WERI-Rb-1 (cell line): ENCODE data around the gene FBXO7.

ENCODE experiments used
- DNase-seq: peaks from one replicate; pipeline ENCODE4 v3.0.0-alpha.2; 2020
- H3K27ac ChIP-seq: fragments of 250-450 bp; sonication (Bioruptor Pico); 2 replicates; pipeline ENCODE4 v1.5.1; 2020; ENCODE audit warnings: mild to moderate bottlenecking, moderate library complexity
- H3K27me3 ChIP-seq: fragments of 250-450 bp; sonication (Bioruptor Pico); 2 replicates; pipeline ENCODE4 v1.5.1; 2021; ENCODE audit warnings: mild to moderate bottlenecking, low read depth, moderate library complexity; ENCODE audit not compliant: insufficient read depth, severe bottlenecking
- H3K36me3 ChIP-seq: fragments of 250-450 bp; sonication (Bioruptor Pico); 2 replicates; pipeline ENCODE4 v1.5.1; 2020; ENCODE audit warnings: mild to moderate bottlenecking, moderate library complexity
- H3K4me3 ChIP-seq: 2 replicates; pipeline ENCODE4 v1.5.1; 2011; ENCODE audit warnings: low read depth, mild to moderate bottlenecking, control low read depth, low read length
- H3K9me3 ChIP-seq: fragments of 250-450 bp; sonication (Bioruptor Pico); 2 replicates; pipeline ENCODE4 v1.5.1; 2021; ENCODE audit warnings: mild to moderate bottlenecking, moderate library complexity; ENCODE audit not compliant: severe bottlenecking
- TF ChIP-seq, protein P1 (sequence below): IDR thresholded peaks from 2 replicates; pipeline ENCODE4 v1.5.1; 2011; ENCODE audit warnings: low read depth, mild to moderate bottlenecking, control low read depth, inconsistent platforms, low read length

Gene FBXO7

DNA sequence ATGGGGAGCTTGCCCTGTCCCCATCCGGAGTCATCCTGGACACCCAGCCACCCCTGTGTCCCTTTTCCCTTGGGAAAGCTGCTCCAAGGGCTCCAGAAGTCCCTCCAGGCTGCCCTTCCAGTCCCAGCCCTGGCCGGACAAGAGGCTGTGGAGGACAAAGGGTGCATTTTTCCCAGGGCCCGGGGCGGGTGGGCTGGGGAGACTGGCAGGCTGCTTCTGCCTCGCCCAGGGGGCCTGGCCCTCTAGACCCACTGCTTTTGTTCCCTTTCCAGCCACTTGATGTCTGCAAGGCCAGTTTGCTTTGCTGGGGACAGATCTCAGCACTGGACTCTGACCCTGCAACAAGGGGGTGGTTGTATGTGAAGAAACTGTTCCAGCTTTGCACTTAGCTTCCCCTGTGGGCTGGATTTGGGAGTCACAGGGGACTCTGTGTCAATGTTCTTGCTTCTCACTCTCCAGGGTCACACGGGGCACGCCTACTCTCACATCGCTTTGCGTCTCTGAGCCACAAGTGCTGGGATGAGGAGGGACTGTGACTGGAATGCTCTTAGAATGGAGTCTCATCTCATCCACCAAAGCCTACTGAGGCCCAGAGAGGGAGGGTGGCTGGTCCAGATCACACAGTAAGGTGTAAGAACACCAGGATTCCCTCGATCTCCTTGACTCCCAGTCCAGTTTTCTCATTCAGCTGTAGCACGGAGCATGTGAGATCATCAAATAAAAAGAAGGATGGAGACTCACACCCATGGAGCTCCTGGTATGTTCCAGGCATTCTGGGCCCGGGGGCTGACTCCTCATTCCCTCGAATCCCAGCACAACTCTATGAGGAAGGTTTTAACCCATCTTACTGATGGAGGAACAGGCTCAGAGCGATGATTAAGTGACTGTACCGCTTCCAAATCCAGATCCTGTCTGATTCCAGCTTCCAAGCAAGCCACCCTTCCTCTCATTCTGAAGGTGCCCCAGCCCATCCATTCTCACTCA, 59.9 kb downstream of the FBXO7 start:
- DNase-seq = no peak
- TF ChIP-seq, protein P1, sequence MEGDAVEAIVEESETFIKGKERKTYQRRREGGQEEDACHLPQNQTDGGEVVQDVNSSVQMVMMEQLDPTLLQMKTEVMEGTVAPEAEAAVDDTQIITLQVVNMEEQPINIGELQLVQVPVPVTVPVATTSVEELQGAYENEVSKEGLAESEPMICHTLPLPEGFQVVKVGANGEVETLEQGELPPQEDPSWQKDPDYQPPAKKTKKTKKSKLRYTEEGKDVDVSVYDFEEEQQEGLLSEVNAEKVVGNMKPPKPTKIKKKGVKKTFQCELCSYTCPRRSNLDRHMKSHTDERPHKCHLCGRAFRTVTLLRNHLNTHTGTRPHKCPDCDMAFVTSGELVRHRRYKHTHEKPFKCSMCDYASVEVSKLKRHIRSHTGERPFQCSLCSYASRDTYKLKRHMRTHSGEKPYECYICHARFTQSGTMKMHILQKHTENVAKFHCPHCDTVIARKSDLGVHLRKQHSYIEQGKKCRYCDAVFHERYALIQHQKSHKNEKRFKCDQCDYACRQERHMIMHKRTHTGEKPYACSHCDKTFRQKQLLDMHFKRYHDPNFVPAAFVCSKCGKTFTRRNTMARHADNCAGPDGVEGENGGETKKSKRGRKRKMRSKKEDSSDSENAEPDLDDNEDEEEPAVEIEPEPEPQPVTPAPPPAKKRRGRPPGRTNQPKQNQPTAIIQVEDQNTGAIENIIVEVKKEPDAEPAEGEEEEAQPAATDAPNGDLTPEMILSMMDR = no peak
- H3K27me3 ChIP-seq = no peaks in the 10 kb centered on the region
- no peaks in the 10 kb centered on the region for H3K9me3 ChIP-seq
- no peaks in the 10 kb centered on the region for H3K36me3 ChIP-seq
- H3K4me3 ChIP-seq = no peak overlapping the region
- no peak overlapping the region for H3K27ac ChIP-seq

DNA sequence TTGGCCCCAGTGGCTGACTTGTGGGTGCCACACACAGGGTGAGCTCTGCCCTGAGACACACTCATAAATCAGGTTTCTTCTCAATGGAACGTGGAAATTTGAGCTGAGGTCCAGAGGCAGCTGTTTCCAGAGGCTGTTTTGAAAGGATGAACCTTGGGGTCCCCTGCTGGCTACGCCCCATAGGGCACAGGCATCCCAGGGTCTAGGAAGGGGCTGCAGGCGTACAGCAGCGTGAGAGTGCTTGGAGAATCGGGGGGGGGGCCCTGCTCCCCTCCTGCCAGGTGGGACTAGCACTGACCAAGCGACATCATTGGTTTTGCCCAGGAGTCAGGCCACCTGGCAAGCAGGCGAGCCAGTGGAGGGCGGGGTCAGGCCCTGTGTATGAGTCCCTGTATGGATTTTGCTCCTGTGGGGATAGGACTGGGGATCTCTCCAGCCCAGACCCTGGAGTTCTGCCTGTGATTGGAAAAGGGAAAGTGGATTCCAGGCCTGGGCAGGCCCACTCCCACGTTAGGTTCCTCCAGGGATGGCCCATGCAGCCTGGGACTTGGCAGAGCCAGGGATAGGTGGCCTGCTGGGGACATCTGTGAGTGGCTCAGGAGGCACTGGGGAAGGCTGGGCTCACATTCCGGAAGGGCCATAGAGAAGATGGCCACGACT, 61.0 kb downstream of the FBXO7 start:
- Histone ChIP-seq H3K27ac (no peak overlapping the region), H3K9me3 (no peaks in the 10 kb centered on the region), H3K36me3 (no peaks in the 10 kb centered on the region), H3K27me3 (no peaks in the 10 kb centered on the region), H3K4me3 (no peak overlapping the region)
- no peak for DNase-seq
- TF ChIP-seq, protein P1 = no peak

DNA sequence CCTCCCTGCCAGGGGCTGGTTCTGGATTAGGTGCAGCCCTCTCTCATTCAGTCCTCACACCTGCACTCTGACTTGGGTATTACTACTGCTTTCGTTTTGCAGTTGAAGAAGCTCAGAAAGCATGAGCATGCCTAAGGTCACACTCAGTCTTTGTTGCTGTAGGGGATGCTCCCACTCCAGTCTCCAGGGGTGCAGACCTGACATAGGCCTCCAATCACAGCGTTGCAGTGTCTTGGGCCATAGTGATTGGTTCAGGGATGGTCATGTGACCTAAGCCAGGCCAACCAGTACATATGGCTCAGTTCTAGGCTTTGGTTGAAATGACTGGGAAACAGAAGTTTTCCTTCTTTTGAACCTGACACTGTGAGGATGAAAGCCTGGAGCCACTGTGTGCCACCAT, 61.7 kb downstream of the FBXO7 start:
- Histone ChIP-seq H3K9me3 (no peaks in the 10 kb centered on the region), H3K27me3 (no peaks in the 10 kb centered on the region), H3K36me3 (no peaks in the 10 kb centered on the region), H3K4me3 (no peak overlapping the region), H3K27ac (no peak overlapping the region)
- no peak for DNase-seq
- TF ChIP-seq, protein P1 = no peak

DNA sequence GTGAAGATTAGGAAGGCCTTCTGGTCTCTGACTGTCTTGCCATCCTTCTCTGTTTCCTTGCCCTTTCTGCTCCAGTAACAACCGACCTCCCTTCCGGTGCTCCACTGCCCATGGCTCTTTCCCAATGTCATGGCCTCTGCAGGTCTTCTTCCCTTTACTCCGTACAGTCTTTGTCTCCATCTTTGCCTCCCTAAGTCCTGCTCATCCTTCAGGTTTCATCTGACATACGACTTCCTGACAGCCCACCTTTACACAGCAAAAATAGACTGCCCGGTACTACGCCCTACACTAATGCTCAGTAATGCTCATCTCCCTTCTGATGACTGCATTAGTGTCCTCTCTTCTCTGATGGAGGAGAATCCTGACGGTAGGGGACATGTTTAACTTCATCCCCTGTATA, 63.9 kb downstream of the FBXO7 start:
- H3K36me3 ChIP-seq = no peaks in the 10 kb centered on the region
- H3K27ac ChIP-seq = no peak overlapping the region
- H3K4me3 ChIP-seq = no peak overlapping the region
- TF ChIP-seq, protein P1 = no peak
- H3K9me3 ChIP-seq = no peaks in the 10 kb centered on the region
- no peaks in the 10 kb centered on the region for H3K27me3 ChIP-seq
- no peak for DNase-seq

DNA sequence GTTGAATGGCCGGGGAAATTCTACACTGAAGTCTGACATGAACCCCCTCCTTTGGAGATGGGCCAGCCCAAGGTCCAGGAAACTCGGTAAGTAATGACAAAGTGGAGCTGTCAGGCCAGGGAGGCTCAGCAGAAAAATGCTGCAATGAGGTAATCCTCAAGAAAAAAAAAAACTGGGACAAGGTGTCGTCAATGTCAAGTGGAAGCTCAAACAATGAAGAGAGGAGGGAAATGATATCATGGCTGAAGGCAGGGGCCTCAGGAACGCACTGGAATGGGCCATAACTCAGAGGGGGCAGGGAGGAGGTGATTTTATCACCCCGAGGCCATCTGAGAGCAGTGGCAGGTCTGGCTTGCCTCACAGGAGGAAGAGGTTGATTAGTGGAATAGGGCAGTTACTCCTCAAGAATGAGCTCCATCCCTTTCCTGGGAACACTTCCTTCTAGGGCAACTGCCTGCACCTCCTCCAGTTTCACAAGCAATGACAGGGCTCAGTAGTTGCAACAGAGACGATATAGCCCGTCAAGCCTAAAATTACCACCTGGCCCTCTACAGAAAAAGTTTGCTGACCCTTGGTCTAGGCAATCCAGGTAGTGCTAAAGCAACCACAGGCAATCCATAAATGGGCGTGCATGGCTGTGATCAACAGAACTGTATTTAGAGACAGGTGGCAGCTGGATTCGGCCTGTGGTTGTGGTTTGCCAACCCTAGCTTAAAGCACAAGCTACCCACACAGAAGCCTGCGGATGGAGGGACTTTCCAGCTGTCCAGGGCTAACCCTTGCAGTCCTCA, 65.2 kb downstream of the FBXO7 start:
- TF ChIP-seq, protein P1 = no peak
- Histone ChIP-seq H3K27me3 (no peaks in the 10 kb centered on the region), H3K27ac (no peak overlapping the region), H3K4me3 (no peak overlapping the region), H3K9me3 (no peaks in the 10 kb centered on the region), H3K36me3 (no peaks in the 10 kb centered on the region)
- DNase-seq = no peak
